ENCODE measurements around the gene SPATS2L.

- TF ChIP-seq GABPA (IDR thresholded peaks at IDR 0.05; ENCODE audit: low read depth) (no peak), FOXJ3 (CRISPR knock-in tag; IDR thresholded peaks at IDR 0.05) (no peak), EZH2phosphoT487 (IDR thresholded peaks at IDR 0.05; ENCODE audit: borderline replicate concordance, low read depth) (no peak), RAD21 (IDR thresholded peaks at IDR 0.05; ENCODE audit: low read length) (no peak), CTCF (IDR thresholded peaks at IDR 0.05) (no peak), MAX (IDR thresholded peaks at IDR 0.05; ENCODE audit: low read depth) (no peak), NFIC (IDR thresholded peaks at IDR 0.05; ENCODE audit: borderline replicate concordance) (no peak), CHD2 (IDR thresholded peaks at IDR 0.05; ENCODE audit: low read length, partially characterized antibody) (no peak), MXI1 (IDR thresholded peaks at IDR 0.05; ENCODE audit: low read depth, low read length) (no peak), YY1 (IDR thresholded peaks at IDR 0.05; ENCODE audit: low read depth) (no peak), SMC3 (IDR thresholded peaks at IDR 0.05; ENCODE audit: low read depth, low read length) (no peak)
- TF ChIP-seq, protein P1, sequence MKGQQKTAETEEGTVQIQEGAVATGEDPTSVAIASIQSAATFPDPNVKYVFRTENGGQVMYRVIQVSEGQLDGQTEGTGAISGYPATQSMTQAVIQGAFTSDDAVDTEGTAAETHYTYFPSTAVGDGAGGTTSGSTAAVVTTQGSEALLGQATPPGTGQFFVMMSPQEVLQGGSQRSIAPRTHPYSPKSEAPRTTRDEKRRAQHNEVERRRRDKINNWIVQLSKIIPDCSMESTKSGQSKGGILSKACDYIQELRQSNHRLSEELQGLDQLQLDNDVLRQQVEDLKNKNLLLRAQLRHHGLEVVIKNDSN (IDR thresholded peaks at IDR 0.05; ENCODE audit: borderline replicate concordance, low read depth), result no peak
These were observed 13.2 kb downstream of the SPATS2L start for GRCh38 chr2:200319548-200320337.
